H1 (cell line): ENCODE results near the gene GPC6.

Experiments used
- ATF3 ChIP-seq: IDR thresholded peaks from 2 replicates; pipeline ENCODE4 v1.6.1; 2011; ENCODE audit warnings: low read depth, mild to moderate bottlenecking, low read length; ENCODE audit not compliant: insufficient read depth
- CREB1 ChIP-seq: IDR thresholded peaks from 2 replicates; pipeline ENCODE4 v1.6.1; 2012; ENCODE audit warnings: inconsistent platforms
- MAFK ChIP-seq: IDR thresholded peaks from 2 replicates; pipeline ENCODE4 v1.6.1; 2012; ENCODE audit warnings: low read depth, mild to moderate bottlenecking, improper control_type of control experiment, low read length
- POLR2A ChIP-seq, 2 experiments: IDR thresholded peaks; 1 replicate in 1 of 2; 2 replicates in 1 of 2; pipeline ENCODE4 v1.6.1; 2011; ENCODE audit warnings: low read depth in 2 of 2, low read length in 2 of 2, mild to moderate bottlenecking in 2 of 2; ENCODE audit errors: control extremely low read depth in 1 of 2
- POLR2AphosphoS5 ChIP-seq: IDR thresholded peaks from 2 replicates; pipeline ENCODE4 v1.6.1; 2011; ENCODE audit warnings: low read depth, low read length
- SP1 ChIP-seq: IDR thresholded peaks from 2 replicates; pipeline ENCODE4 v1.6.1; 2011; ENCODE audit warnings: low read depth, low read length
- TBP ChIP-seq: IDR thresholded peaks from 2 replicates; pipeline ENCODE4 v1.6.1; 2011; ENCODE audit warnings: low read depth, low read length, improper control_type of control experiment
- TF ChIP-seq, protein P1 (sequence below), 3 experiments: IDR thresholded peaks; 1 replicate in 2 of 3; 2 replicates in 1 of 3; pipeline versions ENCODE4 v1.5.1 to v1.6.1; 2011; ENCODE audit warnings: low read length in 3 of 3, mild to moderate bottlenecking in 3 of 3, inconsistent platforms in 2 of 3, low read depth in 1 of 3, moderate library complexity in 1 of 3; ENCODE audit not compliant: insufficient read depth in 1 of 3; ENCODE audit errors: control extremely low read depth in 1 of 3
- TF ChIP-seq, protein P2 (sequence below): IDR thresholded peaks from 2 replicates; pipeline ENCODE4 v1.6.1; 2012; ENCODE audit warnings: inconsistent platforms

DNA sequence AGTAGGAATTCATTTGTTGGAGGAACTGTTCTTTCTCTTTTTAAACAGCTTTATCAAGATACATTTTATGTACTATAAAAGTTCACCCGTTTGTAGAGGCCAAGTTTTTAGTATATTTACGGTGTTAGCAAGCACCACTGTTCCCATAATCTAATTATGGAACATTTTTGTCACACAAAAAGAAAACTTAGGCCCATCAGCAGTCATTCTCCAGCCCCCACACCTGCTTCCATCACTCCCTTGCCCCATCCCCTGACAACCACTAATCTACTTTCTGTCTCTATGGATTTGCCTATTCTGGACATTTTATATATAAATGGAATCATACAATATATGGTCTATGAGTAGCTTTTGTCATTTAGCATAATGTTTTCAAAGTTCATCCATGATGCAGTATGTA lies 787.9 kb downstream of the GPC6 start:
- TF ChIP-seq MAFK = no peak
- no peak for TF ChIP-seq ATF3
- no peak for TF ChIP-seq CREB1
- TF ChIP-seq, protein P1, sequence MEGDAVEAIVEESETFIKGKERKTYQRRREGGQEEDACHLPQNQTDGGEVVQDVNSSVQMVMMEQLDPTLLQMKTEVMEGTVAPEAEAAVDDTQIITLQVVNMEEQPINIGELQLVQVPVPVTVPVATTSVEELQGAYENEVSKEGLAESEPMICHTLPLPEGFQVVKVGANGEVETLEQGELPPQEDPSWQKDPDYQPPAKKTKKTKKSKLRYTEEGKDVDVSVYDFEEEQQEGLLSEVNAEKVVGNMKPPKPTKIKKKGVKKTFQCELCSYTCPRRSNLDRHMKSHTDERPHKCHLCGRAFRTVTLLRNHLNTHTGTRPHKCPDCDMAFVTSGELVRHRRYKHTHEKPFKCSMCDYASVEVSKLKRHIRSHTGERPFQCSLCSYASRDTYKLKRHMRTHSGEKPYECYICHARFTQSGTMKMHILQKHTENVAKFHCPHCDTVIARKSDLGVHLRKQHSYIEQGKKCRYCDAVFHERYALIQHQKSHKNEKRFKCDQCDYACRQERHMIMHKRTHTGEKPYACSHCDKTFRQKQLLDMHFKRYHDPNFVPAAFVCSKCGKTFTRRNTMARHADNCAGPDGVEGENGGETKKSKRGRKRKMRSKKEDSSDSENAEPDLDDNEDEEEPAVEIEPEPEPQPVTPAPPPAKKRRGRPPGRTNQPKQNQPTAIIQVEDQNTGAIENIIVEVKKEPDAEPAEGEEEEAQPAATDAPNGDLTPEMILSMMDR (IDR thresholded peaks at IDR 0.05; ENCODE audit: control extremely low read depth in 1 of 3, insufficient read depth in 1 of 3, low read depth in 1 of 3, low read length in 3 of 3) = no peak
- no peak for TF ChIP-seq POLR2AphosphoS5
- TF ChIP-seq, protein P2, sequence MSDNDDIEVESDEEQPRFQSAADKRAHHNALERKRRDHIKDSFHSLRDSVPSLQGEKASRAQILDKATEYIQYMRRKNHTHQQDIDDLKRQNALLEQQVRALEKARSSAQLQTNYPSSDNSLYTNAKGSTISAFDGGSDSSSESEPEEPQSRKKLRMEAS = no peak
- no peak for TF ChIP-seq POLR2A (IDR thresholded peaks at IDR 0.05; ENCODE audit: control extremely low read depth in 1 of 2, low read depth in 2 of 2, low read length in 2 of 2)
- TF ChIP-seq SP1 = no peak
- no peak for TF ChIP-seq TBP
